Pancreas (tissue), 10 donors: Measurements from ENCODE around the gene FAM210B. TPM values are rescaled to one million over a fixed set of nuclear protein-coding genes. Genes with fewer than 3 reads are reported as not detected.
"Not testable (repeated sequence)": the region's sequence is repeated elsewhere in the genome, so short reads cannot be mapped to it uniquely, and the experiment has no call there.

Source experiments
- ATAC-seq, 4 donors: fragments of 200-7000 bp; cut with Tn5 transposase; one replicate each; pipeline versions ENCODE4 v1.8.0 to v1.9.1; 2020; ENCODE audit warnings: mild to moderate bottlenecking in 4 of 4, moderate library complexity in 4 of 4
- DNase-seq, 6 donors: peaks; one replicate each; pipeline ENCODE4 v3.0.0-alpha.2; 2020
- FAIRE-seq: peaks from 2 replicates; lab custom pipeline; 2012; peaks lifted over from hg19 to GRCh38; lab: Jason Lieb, UNC
- H3K27ac ChIP-seq, 4 donors: fragments of 200-600 bp; sonication (generic); 1 replicate in 3 of 4; 2 replicates in 1 of 4; pipeline versions ENCODE4 v1.5.0 to v1.8.0; 2020
- H3K27me3 ChIP-seq, 4 donors: fragments of 200-600 bp; one replicate each; pipeline ENCODE4 v1.8.0; 2021
- H3K36me3 ChIP-seq, 3 donors: fragments of 200-600 bp; sonication (generic) in 1 of 3; one replicate each; pipeline versions ENCODE4 v1.5.0 to v1.8.0; 2020 to 2021
- H3K4me1 ChIP-seq, 3 donors: fragments of 200-600 bp; one replicate each; pipeline ENCODE4 v1.8.0; 2021
- H3K4me3 ChIP-seq, 4 donors: fragments of 200-600 bp; sonication (generic) in 2 of 4; one replicate each; pipeline versions ENCODE4 v1.5.0 to v1.8.0; 2020 to 2021
- H3K9me3 ChIP-seq, 4 donors: fragments of 200-600 bp; one replicate each; pipeline ENCODE4 v1.8.0; 2021
- CTCF ChIP-seq, 4 donors: fragments of 200-600 bp; sonication (generic) in 3 of 4; IDR thresholded peaks; one replicate each; pipeline versions ENCODE4 v1.5.0 to v1.8.0; 2021; ENCODE audit warnings: antibody characterized with exemption in 4 of 4
- WGBS, 2 donors: extraction: QIAGEN DNeasy Blood & Tissue Kit; methylation state at CpG; one replicate each; pipeline ENCODE4 v1.1.7; 2013; 5-methylcytosine and 5-hydroxymethylcytosine counted together
- intact Hi-C, 3 donors: fragments of 100-400 bp; cut with DNase I; formaldehyde crosslinking; loops; one replicate each; pipeline versions ENCODE4 v1.11.1 to v1.14.2; 2022
- polyA plus RNA-seq, 2 donors: library from polyadenylated mRNA; stranded (reverse); fragments of 200-250 nt; gene quantifications; one replicate each; pipeline ENCODE4 v1.2.3, GENCODE V29; 2013
- total RNA-seq, 6 donors: library from RNA; stranded (reverse); fragmentation: NEBNext Ultra II Directional in 4 of 6; extraction: Animal tissue kit (Norgen Biotek cat#: 25700) in 4 of 6; gene quantifications; one replicate each; pipeline versions ENCODE4 v1.2.1 to v1.2.4, GENCODE V29; 2021 to 2023
- donor health status: healthy with polysubstance abuse.
- donor health status: DM: no; HTN: no; CAD: no; lungs with moderate emphysema.
- donor health status: DM: no; HTN: no; CAD: no.
- donor health status: control.
- donor health status: control.
- donor health status: Bipolar disorder and iron deficiency.
- donor health status: DM: yes; HTN: yes; CAD: no.
- donor health status: DM: no; HTN: no; CAD: no.
- donor health status: DM: no; HTN: no; CAD: no.
- donor health status: DM: yes; HTN: yes; CAD: no.

Gene FAM210B
- total and polyA plus RNA-seq, 8 donors = 13.1 to 29.6 (median 24.8) TPM

- no peak for DNase-seq
- intact Hi-C loops = no loop called here
- no peaks in the 10 kb centered on the region for H3K27me3 ChIP-seq
- ATAC-seq = peak in 2 of 4 donors; percentile 32 to 66
- H3K36me3 ChIP-seq = peaks cover 0 to 34% (median 20%) of the 10 kb centered on the region in 3 donors
- no peak overlapping the region for H3K4me3 ChIP-seq
- H3K4me1 ChIP-seq = no peaks in the 10 kb centered on the region
- no peaks in the 10 kb centered on the region for H3K9me3 ChIP-seq
- no peak overlapping the region for H3K27ac ChIP-seq
- no peak for TF ChIP-seq CTCF (IDR thresholded peaks at IDR 0.05)
- FAIRE-seq = no peak
- 78 to 87% methylated on average over 5 of the region's 5 CpGs for WGBS, 2 donors
Measured at GRCh38 chr20:56409521-56409920, 50.7 kb downstream of the FAM210B start.

GRCh38 chr20:56409956-56410355 is 51.2 kb downstream of the FAM210B start:
- ATAC-seq (no peak), FAIRE-seq (no peak), DNase-seq (no peak)
- intact Hi-C loops = no loop called here
- H3K36me3 ChIP-seq = peaks cover 0 to 32% (median 16%) of the 10 kb centered on the region in 3 donors
- H3K9me3 ChIP-seq = no peaks in the 10 kb centered on the region
- 42 to 91% methylated on average over 1 of the region's 1 CpG for WGBS, 2 donors
- no peaks in the 10 kb centered on the region for H3K4me1 ChIP-seq
- H3K27ac ChIP-seq = no peak overlapping the region
- TF ChIP-seq CTCF (IDR thresholded peaks at IDR 0.05) = no peak
- no peak overlapping the region for H3K4me3 ChIP-seq
- no peaks in the 10 kb centered on the region for H3K27me3 ChIP-seq

- WGBS, 2 donors = 94 to 95% methylated on average over 7 of the region's 7 CpGs
- peaks cover 0 to 22% (median 9%) of the 10 kb centered on the region in 3 donors for H3K36me3 ChIP-seq
- ATAC-seq, H3K27me3 ChIP-seq, H3K4me1 ChIP-seq, H3K4me3 ChIP-seq, intact Hi-C loops, FAIRE-seq, DNase-seq, H3K9me3 ChIP-seq: not testable (repeated sequence)
- peak overlapping the region in 2 of 4 donors; percentile 44 to 51 for H3K27ac ChIP-seq
Measured at GRCh38 chr20:56411287-56411686, 52.5 kb downstream of the FAM210B start.

- Histone ChIP-seq H3K4me3 (peak within 1 kb of the TSS in 1 of 4 donors; percentile 17), H3K27me3 (no peaks in the 10 kb centered on the region), H3K9me3 (no peaks in the 10 kb centered on the region), H3K36me3 (peaks cover 0 to 18% (median 3%) of the 10 kb centered on the region in 3 donors), H3K27ac (peak within 1 kb of the TSS in 2 of 4 donors; percentile 44 to 51), H3K4me1 (no peaks in the 10 kb centered on the region)
- intact Hi-C loops = no loop called here
- no peak for TF ChIP-seq CTCF (IDR thresholded peaks at IDR 0.05)
- WGBS, 2 donors = 70 to 78% methylated on average over 10 of the region's 10 CpGs
- ATAC-seq = peak in 3 of 4 donors; percentile 50 to 82 (median 81)
- DNase-seq = no peak
- FAIRE-seq = no peak
Measured at GRCh38 chr20:56411759-56412472, 53.1 kb downstream of the FAM210B start, which contains the start of gene CASS4. Gene CASS4, plus strand, starts transcription at chr20:56412260. Its CDS starts 199 bp downstream, at chr20:56412459.

- Histone ChIP-seq H3K4me3 (peak overlapping the region in 1 of 4 donors; percentile 17), H3K27ac (peak overlapping the region in 2 of 4 donors; percentile 44 to 51), H3K9me3 (no peaks in the 10 kb centered on the region), H3K4me1 (no peaks in the 10 kb centered on the region), H3K36me3 (peaks cover 0 to 14% (median 3%) of the 10 kb centered on the region in 3 donors), H3K27me3 (no peaks in the 10 kb centered on the region)
- FAIRE-seq (no peak), DNase-seq (no peak), ATAC-seq (no peak)
- 94 to 95% methylated on average over 7 of the region's 7 CpGs for WGBS, 2 donors
- TF ChIP-seq CTCF (IDR thresholded peaks at IDR 0.05) = no peak
- intact Hi-C loops = no loop called here
Measured at GRCh38 chr20:56412473-56412790, 53.7 kb downstream of the FAM210B start.
